Neuronal stem cell (in vitro differentiated cells): ENCODE measurements around the gene CLK3.

Experiments
- DNase-seq: peaks from one replicate; pipeline ENCODE4 v3.0.0-alpha.2; 2013; ENCODE audit warnings: low spot score
- H2AFZ ChIP-seq: one replicate; pipeline ENCODE4 v1.6.1; 2013; ENCODE audit warnings: mild to moderate bottlenecking, low read length, inconsistent platforms
- H2AK5ac ChIP-seq: 2 replicates; pipeline ENCODE4 v1.6.1; 2013; ENCODE audit warnings: low read depth, mild to moderate bottlenecking, inconsistent platforms, low read length, moderate library complexity, mixed read lengths
- H2BK120ac ChIP-seq: 2 replicates; pipeline ENCODE4 v1.6.1; 2013; ENCODE audit warnings: low read depth, mild to moderate bottlenecking, inconsistent platforms, low read length, moderate library complexity, mixed read lengths
- H2BK12ac ChIP-seq: one replicate; pipeline ENCODE4 v1.6.1; 2013; ENCODE audit warnings: low read length, inconsistent platforms
- H2BK15ac ChIP-seq: 2 replicates; pipeline ENCODE4 v1.6.1; 2013; ENCODE audit warnings: mild to moderate bottlenecking, low read length, inconsistent platforms, mixed read lengths
- H2BK5ac ChIP-seq: one replicate; pipeline ENCODE4 v1.6.1; 2013; ENCODE audit warnings: inconsistent platforms, mild to moderate bottlenecking, low read length, moderate library complexity
- H3K14ac ChIP-seq: one replicate; pipeline ENCODE4 v1.6.1; 2013; ENCODE audit warnings: low read length, inconsistent platforms
- H3K18ac ChIP-seq: 2 replicates; pipeline ENCODE4 v1.6.1; 2013; ENCODE audit warnings: low read length, inconsistent platforms
- H3K23ac ChIP-seq: 2 replicates; pipeline ENCODE4 v1.6.1; 2013; ENCODE audit warnings: low read depth, mild to moderate bottlenecking, mixed read lengths, low read length, inconsistent platforms; ENCODE audit not compliant: poor library complexity
- H3K27ac ChIP-seq: replicated peaks from 3 replicates; pipeline ENCODE4 v1.5.1; 2013; ENCODE audit warnings: low read length, inconsistent platforms
- H3K27me3 ChIP-seq, 3 experiments: 2 replicates each; pipeline ENCODE4 v1.6.1; 2013; ENCODE audit warnings: low read length in 3 of 3, mild to moderate bottlenecking in 2 of 3, inconsistent platforms in 1 of 3, low read depth in 1 of 3, mixed read lengths in 1 of 3, moderate library complexity in 1 of 3; ENCODE audit not compliant: control insufficient read depth in 3 of 3, insufficient read depth in 3 of 3
- H3K36me3 ChIP-seq, 2 donors: replicated peaks in 1 of 2; 2 replicates each; pipeline ENCODE4 v1.6.1; 2013; ENCODE audit warnings: low read length in 2 of 2; ENCODE audit not compliant: control insufficient read depth in 2 of 2, insufficient read depth in 2 of 2
- H3K4ac ChIP-seq: 2 replicates; pipeline ENCODE4 v1.6.1; 2013; ENCODE audit warnings: inconsistent platforms, mild to moderate bottlenecking, low read length, moderate library complexity
- H3K4me1 ChIP-seq, 2 donors: 1 replicate in 1 of 2; 2 replicates in 1 of 2; pipeline ENCODE4 v1.6.1; 2013; ENCODE audit warnings: low read length in 2 of 2, low read depth in 1 of 2; ENCODE audit not compliant: control insufficient read depth in 2 of 2, insufficient read depth in 1 of 2
- H3K4me2 ChIP-seq: one replicate; pipeline ENCODE4 v1.6.1; 2013; ENCODE audit warnings: mild to moderate bottlenecking, low read length, inconsistent platforms; ENCODE audit not compliant: insufficient read depth, poor library complexity, severe bottlenecking
- H3K4me3 ChIP-seq, 2 donors: 2 replicates each; pipeline ENCODE4 v1.5.1; 2013; ENCODE audit warnings: low read length in 2 of 2, mild to moderate bottlenecking in 2 of 2, inconsistent platforms in 1 of 2, moderate library complexity in 1 of 2
- H3K79me1 ChIP-seq: one replicate; pipeline ENCODE4 v1.6.1; 2013; ENCODE audit warnings: low read depth, mild to moderate bottlenecking, inconsistent platforms, low read length, moderate library complexity
- H3K9ac ChIP-seq: one replicate; pipeline ENCODE4 v1.6.1; 2013; ENCODE audit warnings: mild to moderate bottlenecking, low read depth, low read length, inconsistent platforms; ENCODE audit not compliant: poor library complexity
- H3K9me3 ChIP-seq, 2 donors: replicated peaks in 1 of 2; 2 replicates each; pipeline versions ENCODE3 to v1.6.1; 2013; ENCODE audit warnings: low read length in 2 of 2, mild to moderate bottlenecking in 2 of 2, inconsistent platforms in 1 of 2, low read depth in 1 of 2, mixed read lengths in 1 of 2, moderate library complexity in 1 of 2; ENCODE audit not compliant: control insufficient read depth in 2 of 2, insufficient read depth in 1 of 2
- H4K8ac ChIP-seq: one replicate; pipeline ENCODE4 v1.6.1; 2013; ENCODE audit warnings: low read depth, mild to moderate bottlenecking, inconsistent platforms, low read length, moderate library complexity
- H4K91ac ChIP-seq: one replicate; pipeline ENCODE4 v1.6.1; 2013; ENCODE audit warnings: low read length, low read depth, mild to moderate bottlenecking, inconsistent platforms; ENCODE audit not compliant: poor library complexity
- WGBS, 2 donors: extraction: QIAGEN DNeasy Blood & Tissue Kit; methylation state at CpG; one replicate each; pipeline ENCODE4 v1.1.7; 2013; ENCODE audit warnings: missing lambda C conversion rate in 2 of 2, mixed read lengths in 1 of 2; ENCODE audit not compliant: insufficient read length in 2 of 2, insufficient replicate concordance in 1 of 2; ENCODE audit errors: extremely low coverage in 2 of 2; 5-methylcytosine and 5-hydroxymethylcytosine counted together

CLK3 gene

DNA sequence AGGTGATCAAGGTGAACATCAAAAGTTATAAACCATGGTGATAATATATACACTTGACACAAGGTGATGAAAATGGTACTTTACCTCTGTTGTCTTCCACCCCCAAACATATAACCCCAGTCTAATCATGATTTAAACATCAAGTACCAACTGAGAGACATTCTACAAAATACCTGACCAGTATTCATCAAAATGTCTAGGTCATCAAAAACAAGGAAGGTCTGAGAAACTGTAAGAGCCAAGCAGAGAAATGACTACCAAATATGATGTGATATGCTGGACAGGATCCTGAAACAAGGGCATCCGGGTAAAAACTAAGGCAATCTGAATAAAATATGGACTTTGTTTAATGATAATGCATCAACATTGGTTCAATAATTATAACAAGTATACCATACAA is 52.3 kb downstream of the CLK3 start:
- H2BK12ac ChIP-seq = no peak overlapping the region
- H2BK120ac ChIP-seq = no peak overlapping the region
- no peaks in the 10 kb centered on the region for H3K79me1 ChIP-seq
- no peak overlapping the region for H3K18ac ChIP-seq
- DNase-seq = no peak
- H4K8ac ChIP-seq = no peak overlapping the region
- no peak overlapping the region for H3K4ac ChIP-seq
- H3K27me3 ChIP-seq = no peaks in the 10 kb centered on the region
- peaks cover 9 to 58% of the 10 kb centered on the region in 2 donors for H3K36me3 ChIP-seq
- no peak overlapping the region for H3K27ac ChIP-seq
- H3K4me2 ChIP-seq = no peak overlapping the region
- H3K4me1 ChIP-seq = no peaks in the 10 kb centered on the region
- H4K91ac ChIP-seq = no peak overlapping the region
- H2AK5ac ChIP-seq = no peak overlapping the region
- H2BK15ac ChIP-seq = no peak overlapping the region
- no CpG with 5 or more reads among the region's 1 CpG for WGBS, 2 donors
- H3K14ac ChIP-seq = no peak overlapping the region
- no peak overlapping the region for H3K9ac ChIP-seq
- no peak overlapping the region for H3K4me3 ChIP-seq
- no peaks in the 10 kb centered on the region for H3K9me3 ChIP-seq
- H2AFZ ChIP-seq = no peak overlapping the region
- H2BK5ac ChIP-seq = no peak overlapping the region
- H3K23ac ChIP-seq = no peak overlapping the region

DNA sequence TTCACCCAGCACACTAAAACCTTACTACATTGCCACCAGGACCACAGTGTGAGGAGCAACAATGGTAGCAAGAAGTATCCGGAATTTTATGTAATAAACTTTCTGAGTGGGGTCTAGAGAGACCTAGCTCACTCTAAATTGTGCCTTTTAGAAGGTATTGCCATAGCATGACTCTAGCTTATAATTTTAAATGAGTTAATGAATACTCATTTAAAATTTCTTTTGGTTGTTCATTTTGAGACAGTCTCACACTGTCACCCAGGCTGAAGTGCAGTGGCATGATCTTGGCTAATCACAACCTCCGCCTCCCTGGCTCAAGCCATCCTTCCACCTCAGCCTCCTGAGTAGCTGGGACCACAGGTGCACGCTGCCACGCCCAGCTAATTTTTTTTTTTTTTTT is 54.0 kb downstream of the CLK3 start:
- H3K23ac ChIP-seq = no peak overlapping the region
- no peak overlapping the region for H2BK120ac ChIP-seq
- no peak overlapping the region for H3K9ac ChIP-seq
- no peaks in the 10 kb centered on the region for H3K4me1 ChIP-seq
- no peak overlapping the region for H3K18ac ChIP-seq
- H2AFZ ChIP-seq = no peak overlapping the region
- no peaks in the 10 kb centered on the region for H3K27me3 ChIP-seq
- no CpG with 5 or more reads among the region's 4 CpGs for whole genome bisulfite sequencing, 2 donors
- no peak overlapping the region for H2BK15ac ChIP-seq
- peaks cover 9 to 70% of the 10 kb centered on the region in 2 donors for H3K36me3 ChIP-seq
- DNase-seq = no peak
- H3K4me2 ChIP-seq = no peak overlapping the region
- no peaks in the 10 kb centered on the region for H3K79me1 ChIP-seq
- H3K27ac ChIP-seq = no peak overlapping the region
- H2AK5ac ChIP-seq = no peak overlapping the region
- H3K4me3 ChIP-seq = no peak overlapping the region
- no peak overlapping the region for H3K14ac ChIP-seq
- H3K9me3 ChIP-seq = no peaks in the 10 kb centered on the region
- no peak overlapping the region for H4K91ac ChIP-seq
- H2BK12ac ChIP-seq = no peak overlapping the region
- H2BK5ac ChIP-seq = no peak overlapping the region
- no peak overlapping the region for H4K8ac ChIP-seq
- H3K4ac ChIP-seq = no peak overlapping the region

DNA sequence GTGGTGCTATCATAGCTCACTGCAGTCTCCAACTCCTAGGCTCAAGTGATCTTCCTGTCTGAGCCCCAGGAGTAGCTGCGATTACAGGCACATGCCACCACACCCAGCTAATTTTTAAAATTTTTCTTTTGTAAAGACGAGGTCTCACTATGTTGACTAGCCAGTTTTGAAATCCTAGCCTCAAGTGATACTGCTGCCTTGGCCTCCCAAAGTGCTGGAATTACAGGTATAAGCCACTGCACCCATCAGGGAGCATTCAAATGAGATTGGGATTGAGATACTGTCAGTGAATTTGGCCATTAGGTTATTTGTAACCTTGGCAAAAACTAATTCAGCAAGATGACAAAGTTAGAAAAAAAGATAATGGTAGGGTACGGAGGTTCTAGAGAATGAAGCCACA is 58.5 kb downstream of the CLK3 start:
- no peaks in the 10 kb centered on the region for H3K9me3 ChIP-seq
- no peak overlapping the region for H4K91ac ChIP-seq
- H3K4me2 ChIP-seq = no peak overlapping the region
- H3K4me1 ChIP-seq = no peaks in the 10 kb centered on the region
- H3K9ac ChIP-seq = no peak overlapping the region
- peaks cover 9 to 54% of the 10 kb centered on the region in 2 donors for H3K36me3 ChIP-seq
- no peak for DNase-seq
- H2BK5ac ChIP-seq = no peak overlapping the region
- no peak overlapping the region for H3K27ac ChIP-seq
- no peak overlapping the region for H2AK5ac ChIP-seq
- H2AFZ ChIP-seq = no peak overlapping the region
- no peak overlapping the region for H3K14ac ChIP-seq
- H3K23ac ChIP-seq = no peak overlapping the region
- no peak overlapping the region for H3K4me3 ChIP-seq
- no peak overlapping the region for H2BK15ac ChIP-seq
- H3K27me3 ChIP-seq = no peaks in the 10 kb centered on the region
- no CpG with 5 or more reads among the region's 3 CpGs for WGBS, 2 donors
- no peak overlapping the region for H3K18ac ChIP-seq
- no peak overlapping the region for H2BK120ac ChIP-seq
- H3K4ac ChIP-seq = no peak overlapping the region
- H4K8ac ChIP-seq = no peak overlapping the region
- H3K79me1 ChIP-seq = no peaks in the 10 kb centered on the region
- H2BK12ac ChIP-seq = no peak overlapping the region

DNA sequence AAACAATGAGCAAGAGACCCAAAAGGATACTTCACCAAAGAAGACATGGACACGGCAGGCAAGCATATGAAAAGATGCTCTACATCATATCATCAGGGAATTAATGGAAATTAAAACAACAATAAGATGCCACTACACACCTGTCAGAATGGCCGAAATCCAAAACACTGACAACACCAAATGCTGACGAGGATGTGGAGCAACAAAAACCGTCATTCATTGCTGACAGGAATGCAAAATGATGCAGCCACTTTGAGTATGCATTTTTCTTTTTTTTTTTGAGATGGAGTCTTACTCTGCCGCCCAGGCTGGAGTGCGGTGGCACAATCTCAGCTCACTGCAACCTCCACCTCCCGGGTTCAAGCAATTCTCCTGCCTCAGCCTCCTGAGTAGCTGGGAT is 61.2 kb downstream of the CLK3 start:
- no peaks in the 10 kb centered on the region for H3K79me1 ChIP-seq
- H2BK15ac ChIP-seq = no peak overlapping the region
- no peak for DNase-seq
- H3K27me3 ChIP-seq = no peaks in the 10 kb centered on the region
- H3K9ac ChIP-seq = no peak overlapping the region
- no peaks in the 10 kb centered on the region for H3K4me1 ChIP-seq
- no peak overlapping the region for H3K4me2 ChIP-seq
- no peak overlapping the region for H3K4ac ChIP-seq
- no peak overlapping the region for H4K91ac ChIP-seq
- H3K4me3 ChIP-seq = no peak overlapping the region
- H2AK5ac ChIP-seq = no peak overlapping the region
- H3K14ac ChIP-seq = no peak overlapping the region
- H2BK12ac ChIP-seq = no peak overlapping the region
- no CpG with 5 or more reads among the region's 7 CpGs for WGBS, 2 donors
- no peak overlapping the region for H4K8ac ChIP-seq
- no peak overlapping the region for H2AFZ ChIP-seq
- H3K23ac ChIP-seq = no peak overlapping the region
- H3K36me3 ChIP-seq = peaks cover 0 to 29% of the 10 kb centered on the region in 2 donors
- H3K27ac ChIP-seq = no peak overlapping the region
- no peak overlapping the region for H2BK5ac ChIP-seq
- H3K18ac ChIP-seq = no peak overlapping the region
- no peak overlapping the region for H2BK120ac ChIP-seq
- H3K9me3 ChIP-seq = no peaks in the 10 kb centered on the region
